GM13976 (cell line): Measurements from ENCODE around the gene ARHGEF11.

Experiments
- DNase-seq: peaks from one replicate; pipeline ENCODE4 v3.0.0; 2012; ENCODE audit warnings: low spot score
- CTCF ChIP-seq: IDR thresholded peaks from 2 replicates; pipeline ENCODE4 v1.5.1; 2012; ENCODE audit warnings: borderline replicate concordance, mild to moderate bottlenecking; ENCODE audit not compliant: insufficient read depth; ENCODE audit errors: extremely low read depth, missing control alignments, control extremely low read depth
- in situ Hi-C: fragments of 300-500 bp; cut with MboI; formaldehyde crosslinking; loops from one replicate; pipeline ENCODE4 v1.12.0; 2022; ENCODE audit warnings: low sequenced_read_pairs, mixed read lengths, inconsistent platforms; ENCODE audit not compliant: unreplicated experiment

The ARHGEF11 gene

GRCh38 chr1:156901590-156901900 lies 144.0 kb downstream of the ARHGEF11 start:
- DNase-seq: no peak
- in situ Hi-C loops: no loop called here
- TF ChIP-seq CTCF: no peak

- no peak for DNase-seq
- no peak for TF ChIP-seq CTCF
- in situ Hi-C loops: no loop called here
Measured at GRCh38 chr1:156900896-156901589, 144.5 kb downstream of the ARHGEF11 start.

GRCh38 chr1:156899956-156900718 lies 145.4 kb downstream of the ARHGEF11 start:
- in situ Hi-C loops: no loop called here
- TF ChIP-seq CTCF: no peak
- DNase-seq: no peak

GRCh38 chr1:156898971-156899664 lies 146.4 kb downstream of the ARHGEF11 start:
- no peak for DNase-seq
- no peak for TF ChIP-seq CTCF
- in situ Hi-C loops: no loop called here

- DNase-seq: no peak
- no peak for TF ChIP-seq CTCF
- in situ Hi-C loops: no loop called here
Measured at GRCh38 chr1:156898161-156898566, 147.4 kb downstream of the ARHGEF11 start.

- in situ Hi-C loops: no loop called here
- no peak for TF ChIP-seq CTCF
- DNase-seq: no peak
Measured at GRCh38 chr1:156897078-156897825, 148.3 kb downstream of the ARHGEF11 start.
